ENCODE measurements around the gene RXRB. TPM values are rescaled to one million over a fixed set of nuclear protein-coding genes. Genes with fewer than 3 reads are reported as not detected.

RXRB gene
- 46.6 TPM for total RNA-seq
- long read RNA-seq, transcript RXRB-205 (2 exons, 582 nt) = minor isoform, 5 of 60 reads
- long read RNA-seq, transcript RXRB-202 (10 exons, 2,846 nt) = major isoform, 9 of 60 reads
- long read RNA-seq, transcript RXRB-201 (10 exons, 2,908 nt) = minor isoform, 8 of 60 reads
- long read RNA-seq, partial matches to known transcripts = 15 of 60 reads
- long read RNA-seq, other reads (novel, unspliced or antisense) = 20 of 60 reads

- intact Hi-C loops (cut with DNase I) = no loop called here
- H3K27me3 ChIP-seq = no peaks in the 10 kb centered on the region
- peaks cover 52% of the 10 kb centered on the region for H3K4me1 ChIP-seq
- H3K27ac ChIP-seq = peak within 1 kb of the TSS; percentile 97
- no peaks in the 10 kb centered on the region for H3K9me3 ChIP-seq
- TF ChIP-seq CTCF (IDR thresholded peaks at IDR 0.05) = no peak
- peaks cover 43% of the 10 kb centered on the region for H3K36me3 ChIP-seq
- peak within 1 kb of the TSS; percentile 79 for H3K4me3 ChIP-seq
- peak; percentile 83 for ATAC-seq
- peak; percentile 99 for DNase-seq
These were observed at the start of gene RXRB, which contains the start of gene SLC39A7 for GRCh38 chr6:33200219-33201146. Gene RXRB (minus strand): TSS chr6:33200665. CDS start chr6:33200476, 189 bp downstream. Gene SLC39A7 (plus strand): TSS chr6:33200867. CDS start chr6:33201246, 379 bp downstream.

GRCh38 chr6:33249732-33250630, 49.5 kb upstream of the RXRB start:
- peaks cover 28% of the 10 kb centered on the region for H3K36me3 ChIP-seq
- intact Hi-C loops (cut with DNase I) = loop anchor here (10.0 kb wide), 3 partner anchors 85 to 235 kb away; no protein-coding TSS in a partner anchor
- ATAC-seq = no peak
- H3K4me1 ChIP-seq = peaks cover 21% of the 10 kb centered on the region
- TF ChIP-seq CTCF (IDR thresholded peaks at IDR 0.05) = no peak
- H3K4me3 ChIP-seq = peak overlapping the region; percentile 59
- H3K9me3 ChIP-seq = no peaks in the 10 kb centered on the region
- DNase-seq = no peak
- peak overlapping the region; percentile 95 for H3K27ac ChIP-seq
- no peaks in the 10 kb centered on the region for H3K27me3 ChIP-seq

GRCh38 chr6:33248932-33249731, 48.7 kb upstream of the RXRB start:
- DNase-seq (peak; percentile 98), ATAC-seq (peak; percentile 96)
- intact Hi-C loops (cut with DNase I) = loop anchor here (10.0 kb wide), 3 partner anchors 84 to 234 kb away; no protein-coding TSS in a partner anchor
- Histone ChIP-seq H3K4me3 (peak overlapping the region; percentile 59), H3K9me3 (no peaks in the 10 kb centered on the region), H3K36me3 (peaks cover 22% of the 10 kb centered on the region), H3K27ac (peak overlapping the region; percentile 95), H3K27me3 (no peaks in the 10 kb centered on the region), H3K4me1 (peaks cover 21% of the 10 kb centered on the region)
- TF ChIP-seq CTCF (IDR thresholded peaks at IDR 0.05) = peak; percentile 39

- TF ChIP-seq CTCF (IDR thresholded peaks at IDR 0.05) = no peak
- H3K4me3 ChIP-seq = peak overlapping the region; percentile 59
- H3K9me3 ChIP-seq = no peaks in the 10 kb centered on the region
- peaks cover 18% of the 10 kb centered on the region for H3K36me3 ChIP-seq
- ATAC-seq (peak; percentile 1), DNase-seq (peak; percentile 69)
- intact Hi-C loops (cut with DNase I) = loop anchor here (10.0 kb wide), 3 partner anchors 84 to 234 kb away; no protein-coding TSS in a partner anchor
- peak overlapping the region; percentile 81 for H3K27ac ChIP-seq
- peaks cover 21% of the 10 kb centered on the region for H3K4me1 ChIP-seq
- H3K27me3 ChIP-seq = no peaks in the 10 kb centered on the region
These were observed 48.1 kb upstream of the RXRB start for GRCh38 chr6:33248643-33248931.
